Uterus (tissue), 4 donors: ENCODE results near the gene DDA1. TPM values are rescaled to one million over a fixed set of nuclear protein-coding genes. Genes with fewer than 3 reads are reported as not detected.

Experiments used
- DNase-seq, 2 donors: peaks; one replicate each; pipeline ENCODE4 v3.0.0-alpha.2; 2019 to 2020
- H3K27ac ChIP-seq, 2 donors: fragments of 200-600 bp; sonication (generic); 1 replicate in 1 of 2; 2 replicates in 1 of 2; pipeline ENCODE4 v1.5.1; 2016 to 2018
- H3K27me3 ChIP-seq, 2 donors: fragments of 200-600 bp; sonication (generic); one replicate each; pipeline ENCODE4 v1.5.1; 2018 to 2019; ENCODE audit warnings: control low read depth in 1 of 2
- H3K36me3 ChIP-seq, 2 donors: fragments of 200-600 bp; sonication (generic); one replicate each; pipeline ENCODE4 v1.5.1; 2019; ENCODE audit warnings: control low read depth in 1 of 2
- H3K4me1 ChIP-seq, 2 donors: fragments of 200-600 bp; sonication (generic); one replicate each; pipeline ENCODE4 v1.5.1; 2018 to 2019; ENCODE audit warnings: control low read depth in 1 of 2
- H3K4me3 ChIP-seq, 2 donors: fragments of 200-600 bp; sonication (generic); 1 replicate in 1 of 2; 2 replicates in 1 of 2; pipeline ENCODE4 v1.5.1; 2018 to 2019; ENCODE audit warnings: mild to moderate bottlenecking in 1 of 2
- H3K9me3 ChIP-seq, 2 donors: fragments of 200-600 bp; sonication (generic); one replicate each; pipeline ENCODE4 v1.5.1; 2019; ENCODE audit warnings: control low read depth in 1 of 2
- POLR2A ChIP-seq, 2 donors: fragments of 450-650 bp; IDR thresholded peaks; one replicate each; pipeline ENCODE4 v1.6.1; 2016; ENCODE audit warnings: antibody characterized with exemption in 2 of 2, mild to moderate bottlenecking in 1 of 2, moderate library complexity in 1 of 2
- intact Hi-C: fragments of 100-400 bp; cut with DNase I; formaldehyde crosslinking; loops from one replicate; pipeline ENCODE4 v1.15.1; 2023; ENCODE audit warnings: low total_unique reads
- total RNA-seq, 4 donors: library from RNA; depleted of rRNA in 3 of 4; stranded (reverse); fragments of >200 nt in 3 of 4; gene quantifications; one replicate each; pipeline versions ENCODE4 v1.1.0 to v1.2.4, GENCODE V29; 2014 to 2023
- TF ChIP-seq, protein P1 (sequence below), 4 experiments: fragments of 200-600 bp in 2 of 4; fragments of 450-650 bp in 2 of 4; sonication (generic) in 2 of 4; IDR thresholded peaks; one replicate each; pipeline ENCODE4 v1.5.1; 2016 to 2019; ENCODE audit warnings: antibody characterized with exemption in 4 of 4, mild to moderate bottlenecking in 2 of 4, moderate library complexity in 1 of 4
- donor health status: DM: yes; HTN: yes; CAD: no.

Gene DDA1
- total RNA-seq, 4 donors from 2014 or later = 2.8 to 22.2 (median 8.9) TPM

DNA sequence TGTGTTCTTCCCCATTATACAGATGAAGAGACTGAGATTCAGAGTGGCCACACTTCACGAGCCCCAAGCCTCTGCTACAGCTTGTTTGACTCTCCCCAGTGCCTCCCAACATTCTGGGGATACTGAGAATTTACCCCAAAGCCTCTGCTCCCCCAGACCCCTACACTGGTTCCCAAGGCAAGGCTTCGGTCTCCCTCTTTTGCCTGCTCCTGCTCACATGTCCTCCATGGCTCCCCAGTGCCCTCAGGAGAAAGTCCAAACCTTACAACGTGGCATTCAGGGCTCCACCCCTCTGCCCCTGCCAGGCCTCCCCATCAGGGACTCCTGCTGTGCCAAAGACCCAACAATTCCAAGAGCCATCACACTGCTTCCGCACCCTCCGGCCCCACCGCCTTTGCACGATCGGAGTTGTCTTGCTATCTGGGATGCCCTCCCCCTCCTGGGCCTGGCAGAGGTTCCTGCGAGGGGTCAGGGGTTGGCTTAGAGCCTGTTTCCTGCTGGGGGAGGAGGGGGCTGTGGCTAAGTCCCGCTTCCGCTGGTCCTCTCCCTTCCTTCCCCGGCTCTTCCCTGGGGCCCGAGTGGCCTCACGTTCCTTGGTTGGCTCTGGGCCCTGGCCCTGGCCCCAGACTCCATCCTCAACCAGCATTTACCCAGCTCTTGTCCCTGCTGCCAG lies 43.4 kb downstream of the DDA1 start:
- H3K4me1 ChIP-seq = no peaks in the 10 kb centered on the region
- TF ChIP-seq POLR2A (IDR thresholded peaks at IDR 0.05) = no peak
- TF ChIP-seq, protein P1, sequence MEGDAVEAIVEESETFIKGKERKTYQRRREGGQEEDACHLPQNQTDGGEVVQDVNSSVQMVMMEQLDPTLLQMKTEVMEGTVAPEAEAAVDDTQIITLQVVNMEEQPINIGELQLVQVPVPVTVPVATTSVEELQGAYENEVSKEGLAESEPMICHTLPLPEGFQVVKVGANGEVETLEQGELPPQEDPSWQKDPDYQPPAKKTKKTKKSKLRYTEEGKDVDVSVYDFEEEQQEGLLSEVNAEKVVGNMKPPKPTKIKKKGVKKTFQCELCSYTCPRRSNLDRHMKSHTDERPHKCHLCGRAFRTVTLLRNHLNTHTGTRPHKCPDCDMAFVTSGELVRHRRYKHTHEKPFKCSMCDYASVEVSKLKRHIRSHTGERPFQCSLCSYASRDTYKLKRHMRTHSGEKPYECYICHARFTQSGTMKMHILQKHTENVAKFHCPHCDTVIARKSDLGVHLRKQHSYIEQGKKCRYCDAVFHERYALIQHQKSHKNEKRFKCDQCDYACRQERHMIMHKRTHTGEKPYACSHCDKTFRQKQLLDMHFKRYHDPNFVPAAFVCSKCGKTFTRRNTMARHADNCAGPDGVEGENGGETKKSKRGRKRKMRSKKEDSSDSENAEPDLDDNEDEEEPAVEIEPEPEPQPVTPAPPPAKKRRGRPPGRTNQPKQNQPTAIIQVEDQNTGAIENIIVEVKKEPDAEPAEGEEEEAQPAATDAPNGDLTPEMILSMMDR (IDR thresholded peaks at IDR 0.05) = no peak
- no peak overlapping the region for H3K4me3 ChIP-seq
- DNase-seq = peak in 1 of 2 donors; percentile 33
- H3K27me3 ChIP-seq = no peaks in the 10 kb centered on the region
- intact Hi-C loops = no loop called here
- no peaks in the 10 kb centered on the region for H3K36me3 ChIP-seq
- no peak overlapping the region for H3K27ac ChIP-seq
- no peaks in the 10 kb centered on the region for H3K9me3 ChIP-seq

DNA sequence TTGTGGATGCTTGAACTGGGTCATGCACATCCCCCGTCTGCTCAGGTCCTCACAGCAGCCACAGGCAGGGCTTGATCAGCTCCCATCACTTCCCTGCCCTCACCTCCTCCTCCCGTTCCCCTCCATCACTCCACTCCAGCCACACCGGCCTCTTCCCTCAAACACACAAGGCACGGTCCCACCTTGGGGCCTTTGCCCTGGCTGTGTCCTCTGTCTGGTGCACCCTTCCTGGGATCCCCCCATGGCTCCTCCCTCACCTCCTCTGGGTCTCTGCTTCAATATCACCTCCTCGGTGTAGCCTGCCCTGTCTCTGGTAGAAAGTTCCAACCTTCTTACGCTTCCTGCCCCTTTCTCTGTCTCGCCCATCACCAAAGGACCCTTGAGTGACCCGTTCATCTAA lies 44.0 kb downstream of the DDA1 start:
- Histone ChIP-seq H3K4me1 (no peaks in the 10 kb centered on the region), H3K27ac (no peak overlapping the region), H3K36me3 (no peaks in the 10 kb centered on the region), H3K9me3 (no peaks in the 10 kb centered on the region), H3K27me3 (no peaks in the 10 kb centered on the region), H3K4me3 (no peak overlapping the region)
- TF ChIP-seq, protein P1 (IDR thresholded peaks at IDR 0.05) = no peak
- no peak for TF ChIP-seq POLR2A (IDR thresholded peaks at IDR 0.05)
- DNase-seq = no peak
- intact Hi-C loops = no loop called here

DNA sequence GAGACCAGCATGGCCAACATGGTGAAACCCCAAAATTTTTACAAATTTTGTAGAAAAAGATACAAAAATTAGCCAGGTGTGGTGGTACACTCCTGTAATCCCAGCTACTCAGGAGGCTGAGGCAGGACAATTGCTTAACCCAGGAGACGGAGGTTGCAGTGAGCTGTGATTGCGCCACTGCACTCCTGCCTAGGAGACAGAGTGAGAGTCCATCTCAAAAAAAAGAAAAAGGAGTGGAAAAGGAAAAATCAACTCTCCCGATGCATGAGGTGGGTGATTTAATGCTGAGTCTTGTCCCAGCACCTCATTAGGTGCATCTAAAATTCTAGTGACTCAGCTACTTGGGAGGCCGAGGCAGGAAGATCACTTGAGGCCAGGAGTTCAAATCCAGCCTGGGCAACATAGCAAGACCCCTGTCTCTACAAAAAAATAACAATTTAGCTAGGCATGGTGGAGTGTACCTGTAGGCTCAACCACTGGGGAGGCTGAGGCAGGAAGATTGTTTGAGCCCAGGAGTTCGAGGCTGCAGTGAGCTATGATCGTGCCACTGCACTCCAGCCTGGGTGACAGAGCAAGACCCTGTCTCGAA lies 47.8 kb downstream of the DDA1 start:
- peak overlapping the region; percentile 8 to 45 for H3K27ac ChIP-seq
- TF ChIP-seq, protein P1 (IDR thresholded peaks at IDR 0.05) = no peak
- no peak for TF ChIP-seq POLR2A (IDR thresholded peaks at IDR 0.05)

DNA sequence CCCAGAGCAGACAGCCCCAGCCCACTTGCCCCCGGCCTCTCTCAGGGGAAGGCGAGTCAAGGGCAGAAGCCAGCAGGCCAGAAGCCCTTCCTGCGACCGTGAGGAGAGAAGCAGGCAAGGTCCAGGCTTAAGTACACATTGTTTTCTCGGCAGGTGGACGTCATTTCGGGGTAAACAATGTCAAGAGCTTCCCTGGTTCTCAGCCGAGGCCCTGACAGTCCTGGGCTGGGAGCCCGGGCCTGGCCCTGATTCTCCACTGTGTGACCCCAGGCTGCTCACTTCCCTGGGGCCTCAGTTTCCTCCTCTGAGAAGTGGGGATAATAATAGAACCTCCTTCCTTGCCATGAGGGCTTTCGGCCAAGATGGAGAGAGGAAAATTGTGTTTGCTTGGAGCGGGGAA lies 48.4 kb downstream of the DDA1 start:
- DNase-seq = no peak
- no peaks in the 10 kb centered on the region for H3K9me3 ChIP-seq
- no peaks in the 10 kb centered on the region for H3K36me3 ChIP-seq
- TF ChIP-seq, protein P1 (IDR thresholded peaks at IDR 0.05) = no peak
- TF ChIP-seq POLR2A (IDR thresholded peaks at IDR 0.05) = no peak
- intact Hi-C loops = no loop called here
- no peaks in the 10 kb centered on the region for H3K4me1 ChIP-seq
- peak overlapping the region; percentile 51 to 57 for H3K27ac ChIP-seq
- H3K27me3 ChIP-seq = no peaks in the 10 kb centered on the region
- no peak overlapping the region for H3K4me3 ChIP-seq

More for the DNA sequence above, 47.8 kb downstream of the DDA1 start:
- intact Hi-C loops = no loop called here
- H3K9me3 ChIP-seq = no peaks in the 10 kb centered on the region
- no peak for DNase-seq
- no peaks in the 10 kb centered on the region for H3K36me3 ChIP-seq
- no peaks in the 10 kb centered on the region for H3K4me1 ChIP-seq
- H3K27me3 ChIP-seq = no peaks in the 10 kb centered on the region
- H3K4me3 ChIP-seq = no peak overlapping the region

DNA sequence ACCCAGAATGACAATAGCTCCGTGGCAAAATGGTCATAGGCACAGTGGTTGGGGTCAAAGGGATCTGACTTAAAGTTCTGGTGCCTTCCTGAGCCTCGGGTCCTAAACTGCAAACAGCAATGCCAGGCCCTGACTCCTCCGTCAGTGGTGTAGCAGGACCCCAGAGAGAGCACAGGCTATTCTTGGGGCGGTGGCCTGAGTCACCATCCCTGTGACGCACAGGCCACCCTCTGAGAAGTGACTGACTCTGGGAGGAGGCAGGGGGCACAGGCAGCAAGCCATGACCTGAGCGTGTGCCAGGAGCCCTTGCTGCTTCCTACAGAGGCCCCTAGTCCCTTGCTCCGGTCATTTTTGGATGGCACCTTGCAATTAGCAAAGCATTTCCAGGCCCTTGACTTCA lies 49.0 kb downstream of the DDA1 start:
- intact Hi-C loops = no loop called here
- H3K27ac ChIP-seq = peak overlapping the region; percentile 51 to 57

More for the DNA sequence above, 49.0 kb downstream of the DDA1 start:
- TF ChIP-seq, protein P1 (IDR thresholded peaks at IDR 0.05) = no peak
- TF ChIP-seq POLR2A (IDR thresholded peaks at IDR 0.05) = no peak
- no peaks in the 10 kb centered on the region for H3K4me1 ChIP-seq
- DNase-seq = peak; percentile 42 to 48
- no peak overlapping the region for H3K4me3 ChIP-seq
- no peaks in the 10 kb centered on the region for H3K27me3 ChIP-seq
- no peaks in the 10 kb centered on the region for H3K36me3 ChIP-seq
- H3K9me3 ChIP-seq = no peaks in the 10 kb centered on the region
